SU-DHL-6 (cell line): ENCODE measurements around the gene SRSF11.

Source experiments
- CTCF ChIP-seq: fragments of 200-600 bp; sonication (generic); IDR thresholded peaks from one replicate; pipeline ENCODE4 v1.5.1; 2017; ENCODE audit warnings: antibody characterized with exemption, mild to moderate bottlenecking, low read length, moderate library complexity; ENCODE audit not compliant: insufficient read depth, poor library complexity, severe bottlenecking
- EZH2phosphoT487 ChIP-seq: fragments of 200-600 bp; sonication (generic), shearing (Covaris generic); conservative IDR thresholded peaks from 2 replicates; pipeline ENCODE4 v1.6.1; 2018; ENCODE audit warnings: mild to moderate bottlenecking, antibody characterized with exemption, low read length, moderate library complexity, mixed read lengths

DNA sequence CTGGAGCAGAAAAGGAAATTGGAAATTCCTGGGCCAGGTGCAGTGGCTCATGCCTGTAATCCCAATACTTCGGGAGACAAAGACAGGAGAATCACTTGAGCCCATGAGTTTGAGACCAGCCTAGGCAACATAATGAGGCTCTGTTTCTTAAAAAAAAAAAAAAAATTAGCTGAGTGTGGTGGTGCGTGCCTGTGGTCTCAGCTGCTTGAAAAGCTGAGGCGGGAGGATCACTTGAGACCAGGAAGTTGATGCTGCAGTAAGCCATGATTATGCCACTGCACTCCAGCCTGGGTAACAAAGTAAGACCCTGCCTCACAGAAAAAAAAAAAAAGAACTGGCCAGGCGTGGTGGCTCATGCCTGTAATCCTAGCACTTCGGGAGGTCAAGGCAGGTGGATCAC, 56.7 kb downstream of the SRSF11 start:
- TF ChIP-seq CTCF (no peak), EZH2phosphoT487 (no peak)
